Measurements from ENCODE around the gene CES2.

The CES2 gene

GRCh38 chr16:66918803-66919568 is 16.3 kb upstream of the CES2 start, which contains the start of gene CDH16:
TSS of gene CDH16 (minus strand) at chr16:66918885. CDS start at chr16:66918065, 820 bp downstream.
- no peak for DNase-seq

GRCh38 chr16:66919569-66920298 is 15.6 kb upstream of the CES2 start:
- DNase-seq: no peak

GRCh38 chr16:66920299-66920590 is 15.1 kb upstream of the CES2 start:
- no peak for DNase-seq

GRCh38 chr16:66920924-66921680 is 14.2 kb upstream of the CES2 start:
- DNase-seq: no peak

GRCh38 chr16:66921729-66922450 is 13.4 kb upstream of the CES2 start:
- DNase-seq: no peak

- DNase-seq: peak; percentile 30
Observed at GRCh38 chr16:66923247-66923731, 12.0 kb upstream of the CES2 start.

GRCh38 chr16:66923866-66924265 is 11.4 kb upstream of the CES2 start:
- DNase-seq: no peak

- DNase-seq: no peak
Observed at GRCh38 chr16:66924527-66925321, 10.6 kb upstream of the CES2 start.

- no peak for DNase-seq
Observed at GRCh38 chr16:66925322-66925840, 9.9 kb upstream of the CES2 start, which contains the start of gene RRAD. TSS of gene RRAD (minus strand) at chr16:66925535. CDS start at chr16:66925179, 356 bp downstream.

- no peak for DNase-seq
Observed at GRCh38 chr16:66926171-66926947, 9.0 kb upstream of the CES2 start.

- DNase-seq: no peak
Observed at GRCh38 chr16:66926961-66927436, 8.3 kb upstream of the CES2 start.

- DNase-seq: no peak
Observed at GRCh38 chr16:66927918-66928649, 7.2 kb upstream of the CES2 start.

- DNase-seq: no peak
Observed at GRCh38 chr16:66928702-66929388, 6.5 kb upstream of the CES2 start.

GRCh38 chr16:66930189-66930588 is 5.1 kb upstream of the CES2 start:
- no peak for DNase-seq

- DNase-seq: no peak
Observed at GRCh38 chr16:66931665-66932064, 3.7 kb upstream of the CES2 start.

- DNase-seq: no peak
Observed at GRCh38 chr16:66932076-66932475, 3.2 kb upstream of the CES2 start.

GRCh38 chr16:66933776-66934137 is 1.6 kb upstream of the CES2 start:
- no peak for DNase-seq

GRCh38 chr16:66934138-66934838 is 1.0 kb upstream of the CES2 start, which contains the start of gene CIAO2B:
TSS of gene CIAO2B (minus strand) at chr16:66934402. CDS start at chr16:66934364, 38 bp downstream.
- DNase-seq: peak; percentile 29

All from NCI-H2029 (cell line).